ENCODE results near the gene CFAP69.

Gene CFAP69

DNA sequence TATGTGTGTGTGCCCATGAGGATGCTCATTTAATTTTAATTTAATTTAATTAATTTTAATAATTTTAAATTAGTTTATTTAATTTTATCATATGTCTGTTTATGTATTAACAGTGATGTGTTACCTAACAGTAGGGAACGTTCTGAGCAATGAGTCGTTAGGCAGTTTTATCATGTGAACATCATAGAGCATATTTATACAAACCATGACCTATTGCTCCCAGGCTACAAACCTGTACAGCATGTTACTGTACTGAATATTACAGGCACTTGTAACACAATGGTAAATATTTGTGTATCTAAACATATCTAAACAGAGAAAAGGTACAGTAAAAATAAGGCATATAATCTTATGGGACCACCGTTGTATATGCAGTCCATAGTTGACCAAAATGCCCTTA is 13.7 kb upstream of the CFAP69 start:
- peak overlapping the region; percentile 89 for H3K27ac ChIP-seq
- TF ChIP-seq CTCF (IDR thresholded peaks at IDR 0.05) = no peak
- no peak for TF ChIP-seq ZFX (IDR thresholded peaks at IDR 0.05; ENCODE audit: borderline replicate concordance)

- TF ChIP-seq CTCF (IDR thresholded peaks at IDR 0.05) = no peak
- TF ChIP-seq ZFX (IDR thresholded peaks at IDR 0.05; ENCODE audit: borderline replicate concordance) = no peak
- peak overlapping the region; percentile 89 for H3K27ac ChIP-seq
Observed at GRCh38 chr7:90232430-90232829, 12.5 kb upstream of the CFAP69 start.

GRCh38 chr7:90233569-90233968 is 11.4 kb upstream of the CFAP69 start:
- peak overlapping the region; percentile 89 for H3K27ac ChIP-seq
- no peak for TF ChIP-seq ZFX (IDR thresholded peaks at IDR 0.05; ENCODE audit: borderline replicate concordance)
- no peak for TF ChIP-seq CTCF (IDR thresholded peaks at IDR 0.05)

GRCh38 chr7:90236721-90237289 is 8.2 kb upstream of the CFAP69 start:
- TF ChIP-seq ZFX (IDR thresholded peaks at IDR 0.05; ENCODE audit: borderline replicate concordance) (no peak), CTCF (IDR thresholded peaks at IDR 0.05) (no peak)
- peak overlapping the region; percentile 89 for H3K27ac ChIP-seq

GRCh38 chr7:90238022-90238421 is 7.0 kb upstream of the CFAP69 start:
- H3K27ac ChIP-seq = peak overlapping the region; percentile 89
- TF ChIP-seq CTCF (IDR thresholded peaks at IDR 0.05) (no peak), ZFX (IDR thresholded peaks at IDR 0.05; ENCODE audit: borderline replicate concordance) (no peak)

DNA sequence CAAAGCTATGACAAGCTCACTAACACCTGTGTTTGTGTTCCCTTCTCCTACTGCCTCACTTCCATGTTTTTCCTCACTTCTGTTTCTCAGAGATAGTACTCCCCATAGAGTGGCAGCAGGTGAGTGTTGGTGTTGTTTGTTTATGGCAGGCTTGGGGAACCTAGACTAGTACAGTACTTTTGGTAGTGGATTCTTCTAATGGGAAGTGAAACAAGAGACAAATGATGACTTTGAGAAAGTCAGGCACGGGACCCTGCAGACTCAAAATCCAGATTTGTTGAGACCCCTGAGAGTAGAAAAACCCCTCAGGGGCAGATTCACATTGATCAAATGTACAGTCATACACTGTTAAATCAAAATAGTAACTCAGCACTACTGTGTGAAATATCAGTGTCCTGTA is 6.4 kb upstream of the CFAP69 start:
- peak overlapping the region; percentile 89 for H3K27ac ChIP-seq
- TF ChIP-seq CTCF (IDR thresholded peaks at IDR 0.05) (no peak), ZFX (IDR thresholded peaks at IDR 0.05; ENCODE audit: borderline replicate concordance) (no peak)

DNA sequence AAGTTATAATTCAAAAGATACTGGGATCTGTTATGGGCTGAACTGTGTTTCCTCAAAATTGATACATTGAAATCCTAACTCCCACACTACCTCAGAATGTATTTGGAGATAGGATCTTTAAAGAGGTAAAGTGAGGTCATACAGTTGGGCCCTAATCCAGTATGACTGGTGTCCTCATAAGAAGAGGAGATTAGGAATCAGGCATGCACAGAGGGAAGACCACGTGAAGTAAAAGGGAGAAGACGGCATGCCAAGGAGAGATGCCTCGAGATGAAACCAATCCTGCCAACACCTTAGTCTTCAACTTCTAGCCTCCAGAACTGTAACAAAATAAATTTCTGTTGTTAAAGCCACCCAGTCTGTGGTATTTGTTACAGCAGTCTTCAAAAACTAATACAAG is 5.9 kb upstream of the CFAP69 start:
- H3K27ac ChIP-seq = peak overlapping the region; percentile 89
- no peak for TF ChIP-seq ZFX (IDR thresholded peaks at IDR 0.05; ENCODE audit: borderline replicate concordance)
- no peak for TF ChIP-seq CTCF (IDR thresholded peaks at IDR 0.05)
